Measurements from ENCODE around the gene RASSF6.

Gene RASSF6, protein sequence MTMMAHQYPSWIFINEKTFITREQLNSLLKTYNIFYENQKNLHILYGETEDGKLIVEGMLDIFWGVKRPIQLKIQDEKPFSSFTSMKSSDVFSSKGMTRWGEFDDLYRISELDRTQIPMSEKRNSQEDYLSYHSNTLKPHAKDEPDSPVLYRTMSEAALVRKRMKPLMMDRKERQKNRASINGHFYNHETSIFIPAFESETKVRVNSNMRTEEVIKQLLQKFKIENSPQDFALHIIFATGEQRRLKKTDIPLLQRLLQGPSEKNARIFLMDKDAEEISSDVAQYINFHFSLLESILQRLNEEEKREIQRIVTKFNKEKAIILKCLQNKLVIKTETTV

DNA sequence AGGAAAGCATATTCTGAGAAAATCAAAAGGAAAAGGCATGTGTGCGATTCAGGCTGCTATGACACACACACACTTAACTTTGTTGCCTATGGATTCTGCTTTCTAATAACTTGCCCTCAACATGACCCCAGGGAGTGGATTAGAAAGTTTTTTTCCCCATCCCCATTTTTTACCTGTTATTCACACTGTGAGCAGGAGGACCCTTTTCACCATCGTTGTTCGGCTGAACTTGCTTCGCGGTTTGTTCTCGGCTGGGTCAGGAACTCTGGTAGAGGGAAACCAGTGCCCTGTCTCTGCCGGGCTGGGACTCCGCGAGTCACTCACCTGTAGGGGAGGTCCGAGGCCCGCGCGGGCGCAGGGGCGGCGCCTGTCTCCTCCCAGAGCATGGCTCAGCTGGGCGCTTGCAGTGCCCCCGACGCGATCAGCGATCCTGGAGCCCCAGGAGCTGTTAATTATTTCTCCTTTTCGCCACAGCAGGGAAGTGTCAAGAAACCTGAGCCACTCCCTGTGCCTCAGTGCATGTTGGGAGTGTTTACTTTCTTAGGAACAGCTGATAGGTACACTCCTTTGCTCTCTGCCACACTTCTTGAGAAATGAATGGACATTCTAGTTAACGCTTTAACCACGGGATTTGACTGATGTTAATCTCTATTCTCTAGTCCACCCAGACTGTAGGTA is at the start of gene RASSF6:
RASSF6 (minus strand) TSS at position 322 of the 678 bp plus-strand sequence. CDS start 8,641 bp downstream, outside the sequence.
- TF ChIP-seq, protein P1, sequence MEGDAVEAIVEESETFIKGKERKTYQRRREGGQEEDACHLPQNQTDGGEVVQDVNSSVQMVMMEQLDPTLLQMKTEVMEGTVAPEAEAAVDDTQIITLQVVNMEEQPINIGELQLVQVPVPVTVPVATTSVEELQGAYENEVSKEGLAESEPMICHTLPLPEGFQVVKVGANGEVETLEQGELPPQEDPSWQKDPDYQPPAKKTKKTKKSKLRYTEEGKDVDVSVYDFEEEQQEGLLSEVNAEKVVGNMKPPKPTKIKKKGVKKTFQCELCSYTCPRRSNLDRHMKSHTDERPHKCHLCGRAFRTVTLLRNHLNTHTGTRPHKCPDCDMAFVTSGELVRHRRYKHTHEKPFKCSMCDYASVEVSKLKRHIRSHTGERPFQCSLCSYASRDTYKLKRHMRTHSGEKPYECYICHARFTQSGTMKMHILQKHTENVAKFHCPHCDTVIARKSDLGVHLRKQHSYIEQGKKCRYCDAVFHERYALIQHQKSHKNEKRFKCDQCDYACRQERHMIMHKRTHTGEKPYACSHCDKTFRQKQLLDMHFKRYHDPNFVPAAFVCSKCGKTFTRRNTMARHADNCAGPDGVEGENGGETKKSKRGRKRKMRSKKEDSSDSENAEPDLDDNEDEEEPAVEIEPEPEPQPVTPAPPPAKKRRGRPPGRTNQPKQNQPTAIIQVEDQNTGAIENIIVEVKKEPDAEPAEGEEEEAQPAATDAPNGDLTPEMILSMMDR (IDR thresholded peaks at IDR 0.05): no peak

- TF ChIP-seq, protein P1 (IDR thresholded peaks at IDR 0.05): no peak
These were observed 49.4 kb upstream of the RASSF6 start for GRCh38 chr4:73669410-73670183.

DNA sequence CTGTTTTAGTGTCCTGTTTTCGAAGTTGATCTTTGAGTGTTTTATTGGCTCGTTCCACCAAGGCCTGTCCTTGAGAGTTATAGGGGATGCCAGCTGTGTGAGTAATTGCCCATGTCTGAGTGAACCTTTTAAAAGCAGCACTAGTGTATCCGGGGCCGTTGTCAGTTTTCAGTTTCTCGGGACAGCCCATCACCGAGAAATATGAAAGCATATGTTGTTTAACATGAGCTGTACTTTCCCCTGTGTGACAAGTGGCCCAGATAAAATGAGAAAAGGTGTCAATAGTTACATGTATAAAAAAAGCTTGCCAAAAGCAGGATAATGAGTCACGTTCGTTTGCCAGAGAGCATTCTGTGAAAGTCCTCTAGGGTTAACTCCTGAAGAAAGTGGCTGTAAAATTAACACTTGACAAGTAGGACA is 48.6 kb upstream of the RASSF6 start:
- TF ChIP-seq, protein P1 (IDR thresholded peaks at IDR 0.05): no peak

DNA sequence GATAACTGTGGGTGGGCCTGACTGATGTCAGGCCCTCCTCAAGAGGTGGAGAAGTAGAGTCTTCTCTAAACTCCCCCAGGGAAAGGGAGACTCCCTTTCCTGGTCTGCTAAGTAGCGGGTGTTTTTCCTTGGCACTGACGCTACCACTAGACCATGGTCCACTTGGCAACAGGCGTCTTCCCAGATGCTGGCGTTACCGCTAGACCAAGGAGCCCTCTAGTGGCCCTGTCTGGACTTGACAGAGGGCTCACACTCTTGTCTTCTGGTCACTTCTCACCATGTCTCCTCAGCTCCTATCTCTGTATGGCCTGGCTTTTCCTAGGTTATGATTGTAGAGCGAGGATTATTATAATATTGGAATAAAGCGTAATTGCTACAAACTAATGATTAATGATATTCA is 45.7 kb upstream of the RASSF6 start:
- TF ChIP-seq, protein P1 (IDR thresholded peaks at IDR 0.05): peak; percentile 60

- TF ChIP-seq, protein P1 (IDR thresholded peaks at IDR 0.05): no peak
These were observed 44.2 kb upstream of the RASSF6 start for GRCh38 chr4:73664470-73664869.

GRCh38 chr4:73663576-73663975 is 43.3 kb upstream of the RASSF6 start:
- TF ChIP-seq, protein P1 (IDR thresholded peaks at IDR 0.05): no peak

DNA sequence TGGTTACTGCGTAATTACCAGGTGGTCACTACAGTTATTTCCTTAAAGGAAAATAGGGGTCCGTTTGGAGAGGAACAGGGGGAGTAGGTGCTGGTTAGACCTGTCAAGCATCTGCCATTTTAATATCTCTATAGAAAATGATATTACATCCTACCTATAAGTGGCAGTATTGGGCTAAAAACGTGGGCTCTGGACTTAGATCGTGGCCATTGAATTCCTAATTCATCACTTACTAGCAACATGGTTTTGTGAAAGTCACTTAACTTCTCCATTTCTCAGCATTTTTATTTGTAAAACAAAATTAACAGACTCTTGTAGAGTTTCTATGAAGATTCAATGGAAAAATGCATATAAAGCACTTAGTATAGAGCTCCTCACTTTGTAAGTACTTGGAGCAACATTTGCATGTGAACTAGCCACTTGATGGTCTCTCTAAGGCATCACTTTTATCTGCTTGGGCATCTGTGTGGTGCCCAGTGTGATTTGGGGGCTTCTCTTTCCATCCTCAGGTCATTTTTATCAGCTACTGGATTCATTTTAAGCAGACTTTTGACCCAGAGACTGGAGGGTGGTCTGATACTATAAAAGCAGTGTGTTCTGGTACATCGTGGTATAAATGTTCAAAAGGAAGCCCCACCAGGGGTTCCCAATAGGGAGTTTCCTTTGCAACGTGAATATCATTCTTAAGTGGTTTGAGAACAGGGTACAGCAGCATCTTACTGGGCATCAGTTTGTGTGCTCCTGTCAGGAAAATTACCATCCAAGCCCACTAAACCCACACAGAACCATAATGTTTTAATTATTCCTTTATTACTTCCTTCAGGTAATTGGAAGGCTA is 42.7 kb upstream of the RASSF6 start:
- TF ChIP-seq, protein P1 (IDR thresholded peaks at IDR 0.05): peak; percentile 53
